GM18505 (cell line): ENCODE data around the gene OPCML.

Source experiments
- ATAC-seq: cut with Tn5 transposase; IDR thresholded peaks from one replicate; pipeline ENCODE4 v1.9.1; 2021; ENCODE audit not compliant: unreplicated experiment
- POLR2A ChIP-seq: IDR thresholded peaks from 4 replicates; pipeline ENCODE4 v1.6.1; 2011; ENCODE audit warnings: borderline replicate concordance; ENCODE audit not compliant: insufficient read depth, insufficient read length; ENCODE audit errors: extremely low read depth

OPCML gene

DNA sequence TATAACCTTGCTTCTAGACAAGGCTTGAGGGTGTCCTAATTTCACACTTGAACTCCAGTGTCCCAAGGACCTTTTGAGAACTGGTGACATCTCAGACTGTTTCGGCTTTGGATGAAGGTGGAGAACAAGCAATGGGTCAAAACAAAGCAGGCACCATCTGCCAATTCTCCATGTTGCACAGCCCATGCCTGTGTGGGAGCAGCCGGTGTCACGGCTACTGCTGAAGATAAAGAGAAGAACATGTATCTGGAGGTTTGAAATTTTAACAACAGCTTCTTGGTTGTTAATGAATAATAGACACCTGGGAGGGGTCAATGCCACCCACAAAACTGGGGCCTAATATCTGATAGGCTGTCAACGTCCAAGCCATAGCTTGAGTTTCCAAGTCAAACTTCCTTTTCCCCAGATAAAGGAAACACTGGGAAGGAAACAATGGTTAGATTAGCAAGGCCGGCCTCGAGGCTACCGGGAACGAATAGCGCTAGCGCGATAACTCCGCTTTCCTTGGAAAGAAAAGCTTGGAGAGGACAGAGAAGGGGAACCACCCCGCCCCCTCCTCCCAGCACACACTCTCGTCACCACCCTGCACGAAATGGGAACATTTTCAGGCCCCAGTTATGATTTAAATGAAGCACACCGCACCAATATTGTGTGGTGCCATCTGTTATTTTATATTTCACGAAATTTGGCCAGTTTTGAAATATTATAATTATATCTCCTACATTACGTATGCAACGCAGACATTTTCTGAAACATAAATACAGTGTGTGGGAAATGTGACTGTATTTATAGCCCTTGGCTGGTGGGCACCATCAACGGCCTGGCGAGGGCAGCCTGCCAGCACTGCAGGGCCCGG is 21.8 kb upstream of the OPCML start:
- ATAC-seq: no peak
- TF ChIP-seq POLR2A: no peak

DNA sequence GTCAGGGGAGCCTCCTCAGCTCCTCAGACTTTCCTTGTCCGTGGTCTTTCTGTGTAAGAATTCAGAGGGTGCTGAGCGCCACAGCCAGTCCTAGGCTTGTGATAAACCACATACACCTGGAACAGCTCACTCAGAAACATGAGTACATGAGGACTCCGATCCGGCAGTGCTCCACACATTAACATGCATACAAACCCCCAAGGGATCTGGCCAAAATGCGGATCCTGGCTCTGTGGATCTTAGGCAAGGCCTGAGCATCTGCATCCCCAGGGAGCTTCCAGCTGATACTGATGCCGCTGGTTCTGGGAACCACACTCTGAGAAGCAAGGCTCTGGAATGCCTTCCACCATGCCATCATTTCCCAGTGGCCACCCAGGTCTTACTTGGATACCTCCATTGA is 20.6 kb upstream of the OPCML start:
- no peak for TF ChIP-seq POLR2A
- no peak for ATAC-seq

DNA sequence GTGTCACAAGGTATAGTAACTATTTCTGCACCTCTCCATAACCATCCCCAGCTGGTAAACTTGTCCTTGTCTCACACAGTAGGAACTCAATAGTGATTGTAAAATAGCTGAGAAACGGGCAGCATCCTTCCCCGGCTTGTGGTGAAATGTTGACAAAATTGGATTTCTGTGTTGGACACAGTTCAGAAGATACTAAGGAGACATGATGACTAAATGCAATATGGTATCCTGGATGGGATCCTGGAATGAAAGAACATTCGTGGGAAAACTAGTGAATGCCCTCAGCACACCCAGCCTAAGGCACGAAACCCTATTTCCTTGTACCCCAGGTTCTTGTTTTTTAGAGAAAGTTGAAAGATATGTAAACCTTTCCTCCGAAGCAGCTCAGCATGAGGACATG is 18.8 kb upstream of the OPCML start:
- ATAC-seq: no peak
- TF ChIP-seq POLR2A: no peak

DNA sequence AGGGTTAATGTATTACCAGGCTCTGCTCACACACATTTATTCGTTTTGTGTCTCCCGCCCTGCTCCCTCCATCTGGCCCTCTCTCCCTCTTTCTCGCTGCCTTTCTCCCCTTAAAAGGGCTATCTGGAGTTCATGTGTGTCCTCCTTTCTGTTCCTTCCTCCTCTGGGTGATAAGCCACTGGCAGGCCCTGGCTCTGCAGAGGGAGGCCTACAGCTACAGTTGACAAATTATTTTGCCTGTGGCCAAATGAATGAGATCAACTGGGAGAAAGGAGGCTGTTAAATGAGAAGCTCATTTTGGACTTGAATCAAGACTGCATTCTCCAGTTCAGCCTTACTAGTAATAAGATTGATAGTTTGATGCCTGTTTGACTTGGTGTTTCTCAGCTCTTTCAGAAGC is 17.5 kb upstream of the OPCML start:
- ATAC-seq: no peak
- TF ChIP-seq POLR2A: no peak

DNA sequence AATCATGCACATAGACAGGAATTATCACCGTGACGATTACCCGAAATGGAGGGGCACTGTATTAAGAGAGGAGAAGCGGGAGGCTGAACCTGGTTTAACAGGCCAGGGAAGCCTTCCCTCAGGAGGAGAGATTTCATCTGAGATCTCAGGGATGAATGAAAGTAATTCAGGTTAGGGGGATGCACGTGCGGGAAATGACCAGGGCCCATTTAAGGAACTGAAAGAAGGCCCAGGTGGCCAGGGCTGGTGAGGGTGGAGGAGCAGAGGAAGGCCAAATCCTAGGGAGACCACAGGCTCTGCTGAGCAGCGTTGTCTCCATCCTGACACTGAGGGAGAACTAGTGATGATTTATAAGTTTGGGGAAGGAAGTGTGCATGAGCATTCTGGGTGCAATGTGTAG is 16.3 kb upstream of the OPCML start:
- TF ChIP-seq POLR2A: no peak
- ATAC-seq: no peak

DNA sequence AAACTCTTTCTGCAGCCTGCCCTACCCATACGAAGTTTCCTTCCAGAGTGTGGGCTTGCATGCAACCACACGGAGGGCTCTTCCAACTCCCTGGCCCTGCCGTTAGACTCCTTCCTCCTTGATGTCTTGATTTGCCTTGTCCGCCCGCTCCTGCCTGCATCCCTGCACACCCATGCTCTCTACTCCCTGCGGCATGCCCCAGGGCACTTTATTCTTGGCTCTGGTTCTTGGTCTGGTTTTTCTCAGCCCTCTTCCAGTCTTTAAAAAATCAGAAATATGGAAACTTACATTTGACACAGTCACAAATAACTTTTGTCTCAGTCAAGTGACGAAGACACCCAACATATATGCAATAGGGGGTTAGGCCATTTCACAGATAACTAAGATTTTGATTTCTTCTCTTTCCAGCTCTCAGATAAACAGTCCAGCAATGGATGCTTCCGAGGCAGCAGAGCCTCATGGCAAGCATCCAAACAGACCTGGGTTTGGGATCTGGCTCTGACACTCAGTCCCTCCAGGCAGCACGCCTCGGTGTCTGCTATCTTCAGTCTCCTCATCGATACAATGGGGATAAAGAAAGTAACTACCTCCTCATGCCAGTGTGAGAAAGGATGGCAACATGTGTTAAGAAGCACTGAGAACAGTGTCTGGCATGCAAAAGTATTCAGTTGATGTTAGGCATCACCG is 15.7 kb upstream of the OPCML start:
- no peak for TF ChIP-seq POLR2A
- no peak for ATAC-seq

DNA sequence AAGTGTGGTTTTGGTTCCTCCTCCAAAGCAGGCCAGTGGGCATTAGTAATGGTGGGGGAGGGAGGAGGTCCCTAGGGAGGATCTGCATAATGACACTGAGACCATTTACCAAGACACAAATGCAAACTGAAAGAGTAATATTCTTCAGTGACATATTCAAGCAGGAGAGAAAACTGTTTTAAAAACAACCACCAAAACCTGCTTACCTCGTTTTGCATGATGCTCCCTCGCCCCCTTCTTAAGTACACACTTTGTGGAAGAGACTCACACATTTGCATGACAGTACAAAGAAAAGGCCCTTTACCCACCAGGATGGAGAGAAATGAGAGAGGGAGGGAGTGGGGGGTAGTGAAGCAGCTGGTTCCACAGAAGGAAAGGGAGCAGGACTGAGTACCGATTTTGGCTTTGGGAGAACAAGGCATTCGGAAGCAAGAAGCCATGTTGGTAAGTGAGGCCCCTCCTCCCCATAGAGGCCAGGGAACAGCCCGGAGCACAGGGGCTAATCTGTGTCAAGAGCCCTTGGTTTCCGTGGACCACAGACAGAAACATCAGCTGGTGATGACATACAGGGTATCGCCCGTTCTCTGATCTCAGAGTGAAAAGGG is 13.0 kb upstream of the OPCML start:
- no peak for ATAC-seq
- no peak for TF ChIP-seq POLR2A

DNA sequence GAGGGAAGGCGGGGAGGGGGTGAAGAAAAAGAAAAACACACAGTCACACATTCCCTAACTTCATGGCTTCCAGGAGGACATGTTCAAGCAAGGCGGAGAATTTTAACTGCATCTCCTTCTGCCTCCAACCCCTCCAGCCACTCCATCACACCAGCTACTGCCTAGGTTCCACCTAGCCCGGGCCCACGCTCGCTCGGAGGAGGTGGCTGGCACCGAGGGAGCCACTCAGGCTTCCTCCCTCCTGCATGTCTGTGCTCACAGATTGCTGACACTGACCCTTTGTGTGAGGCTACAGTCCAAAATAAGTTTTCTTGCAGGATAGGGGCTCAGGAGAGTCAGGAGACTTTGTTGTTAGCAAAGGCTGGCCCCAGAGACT is 9.4 kb upstream of the OPCML start:
- TF ChIP-seq POLR2A: no peak
- no peak for ATAC-seq

DNA sequence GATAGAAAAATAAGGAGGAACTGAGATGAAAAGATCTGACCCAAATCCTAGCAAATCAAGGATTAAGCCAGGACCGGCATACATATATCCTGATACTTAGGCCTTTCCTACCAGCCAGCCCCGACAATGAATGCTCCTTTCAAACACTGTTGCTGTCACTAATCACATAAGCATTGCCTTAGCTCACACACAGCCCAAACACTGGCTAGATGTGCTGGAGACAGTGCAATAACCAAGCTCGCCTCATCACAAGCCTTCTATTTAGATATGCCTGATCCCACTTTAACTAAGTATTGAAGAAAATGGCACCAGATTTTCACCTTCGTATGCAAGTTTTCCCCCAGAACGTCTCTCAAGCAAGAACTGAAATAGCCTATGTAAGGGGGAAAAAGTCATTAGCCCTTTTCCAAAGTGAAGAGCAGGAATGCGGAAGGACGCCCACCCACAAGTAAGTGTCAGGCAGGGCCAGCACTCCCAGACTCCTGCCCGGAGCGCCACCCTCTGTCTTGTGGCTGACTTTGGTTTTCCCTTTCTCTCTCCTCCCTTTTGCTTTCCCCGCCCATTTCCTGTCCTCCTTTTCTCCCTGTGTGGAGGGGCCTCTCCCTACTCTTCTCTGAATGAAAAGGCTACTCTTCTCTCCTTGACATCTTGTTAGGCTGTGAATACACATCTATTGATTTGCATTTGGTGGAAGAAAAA is 8.9 kb upstream of the OPCML start:
- TF ChIP-seq POLR2A: no peak
- no peak for ATAC-seq

DNA sequence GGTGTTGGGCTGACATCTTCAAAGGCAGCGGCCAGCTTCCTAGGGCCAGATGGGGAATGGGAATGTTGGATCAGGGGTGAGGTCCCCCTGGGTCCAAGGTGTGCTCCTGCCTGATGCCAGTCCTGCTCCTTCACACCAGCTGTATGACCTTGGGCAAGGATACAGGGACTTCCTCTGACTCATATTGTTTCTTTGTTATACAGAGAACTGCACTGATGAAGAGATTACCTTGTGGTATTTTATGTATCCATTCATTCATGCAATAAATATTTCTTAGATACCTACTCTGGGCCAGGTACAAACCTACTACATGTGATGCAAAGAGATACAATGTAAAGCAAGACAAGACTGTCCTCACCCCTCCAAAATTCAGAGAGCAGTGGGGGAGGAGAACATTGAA is 3.9 kb upstream of the OPCML start:
- TF ChIP-seq POLR2A: no peak
- ATAC-seq: no peak

DNA sequence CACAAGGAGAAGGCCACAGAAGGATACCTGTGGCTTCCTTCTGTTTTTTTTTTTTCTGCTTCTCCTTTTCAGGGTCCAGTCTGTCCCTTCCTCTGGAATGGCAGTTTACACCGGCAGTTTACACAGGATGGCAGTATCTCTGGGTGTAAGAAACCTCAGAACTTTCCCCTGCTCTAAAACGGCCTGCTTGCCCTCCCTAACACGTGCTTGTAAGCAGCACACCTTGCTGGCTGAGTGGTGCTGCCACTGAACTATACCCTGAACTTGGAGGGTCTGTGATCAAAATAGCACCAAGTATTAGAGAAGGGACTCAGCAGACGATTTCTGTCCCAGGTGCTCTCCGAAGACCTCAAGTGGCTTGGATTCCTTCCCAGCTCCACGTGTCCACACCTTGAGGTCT is 904 bp upstream of the OPCML start:
- TF ChIP-seq POLR2A: no peak
- ATAC-seq: no peak

DNA sequence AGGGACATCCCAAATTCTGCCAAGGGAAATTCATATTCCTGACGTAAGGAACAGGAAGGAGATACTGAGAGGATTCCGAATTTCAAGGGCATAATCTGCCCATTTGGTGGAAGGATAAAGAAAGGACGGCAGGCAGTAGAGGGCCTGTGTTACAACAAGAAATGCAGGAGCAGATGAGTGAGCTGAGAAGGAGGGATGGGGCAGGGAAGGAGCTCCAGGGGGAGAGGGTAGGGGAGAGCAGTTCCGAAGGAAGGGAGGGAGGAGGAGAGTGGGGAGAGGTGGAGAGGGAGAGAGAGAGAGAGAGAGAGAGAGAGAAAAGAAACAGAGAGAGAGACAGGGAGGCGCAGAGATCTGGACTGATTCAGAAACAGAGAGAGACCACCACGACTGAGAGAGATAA is 843 bp downstream of the OPCML start:
- TF ChIP-seq POLR2A: no peak
- ATAC-seq: no peak

DNA sequence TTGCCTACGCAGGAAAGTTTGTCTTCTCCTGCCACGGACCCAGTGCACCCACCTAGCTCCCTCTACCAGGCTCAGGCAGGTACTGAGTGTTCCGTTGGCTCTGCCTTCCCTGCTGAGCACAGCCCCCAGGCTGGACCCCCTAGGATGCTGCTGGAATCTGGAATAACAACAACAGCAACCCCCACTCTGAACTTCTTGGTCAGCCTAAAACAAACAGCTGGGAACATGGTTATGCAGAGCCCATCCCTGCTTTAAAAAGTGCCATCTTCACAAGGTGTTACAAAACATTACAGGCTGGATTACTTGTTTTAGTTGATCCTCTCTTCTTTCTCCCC is 1.8 kb downstream of the OPCML start:
- ATAC-seq: no peak
- TF ChIP-seq POLR2A: no peak
